Nephron (organoid): ENCODE measurements around the gene SEZ6L.

Experiments used
- H3K27ac Mint-ChIP-seq, 3 experiments: 2 replicates each; pipeline ENCODE4 v1.8.0; 2020; ENCODE audit warnings: mixed read lengths in 3 of 3, mild to moderate bottlenecking in 2 of 3, moderate library complexity in 1 of 3
- H3K27me3 Mint-ChIP-seq: 2 replicates; pipeline ENCODE4 v1.8.0; 2021; ENCODE audit warnings: low read depth, mild to moderate bottlenecking, moderate library complexity, mixed read lengths
- H3K36me3 Mint-ChIP-seq: 2 replicates; pipeline ENCODE4 v1.8.0; 2020; ENCODE audit warnings: low read depth, mixed read lengths
- H3K4me1 Mint-ChIP-seq: 2 replicates; pipeline ENCODE4 v1.8.0; 2020; ENCODE audit warnings: mixed read lengths
- H3K4me3 Mint-ChIP-seq, 3 experiments: 2 replicates each; pipeline ENCODE4 v1.8.0; 2020; ENCODE audit warnings: mild to moderate bottlenecking in 3 of 3, mixed read lengths in 3 of 3, moderate library complexity in 2 of 3
- H3K9me3 Mint-ChIP-seq: 2 replicates; pipeline ENCODE4 v1.8.0; 2020; ENCODE audit warnings: mixed read lengths
- TF ChIP-seq, protein P1 (sequence below), 3 experiments: fragments of 200-600 bp; sonication (generic); IDR thresholded peaks; one replicate each; pipeline ENCODE4 v1.5.0; 2021; ENCODE audit warnings: antibody characterized with exemption in 3 of 3; ENCODE audit not compliant: unreplicated experiment in 3 of 3

The SEZ6L gene

DNA sequence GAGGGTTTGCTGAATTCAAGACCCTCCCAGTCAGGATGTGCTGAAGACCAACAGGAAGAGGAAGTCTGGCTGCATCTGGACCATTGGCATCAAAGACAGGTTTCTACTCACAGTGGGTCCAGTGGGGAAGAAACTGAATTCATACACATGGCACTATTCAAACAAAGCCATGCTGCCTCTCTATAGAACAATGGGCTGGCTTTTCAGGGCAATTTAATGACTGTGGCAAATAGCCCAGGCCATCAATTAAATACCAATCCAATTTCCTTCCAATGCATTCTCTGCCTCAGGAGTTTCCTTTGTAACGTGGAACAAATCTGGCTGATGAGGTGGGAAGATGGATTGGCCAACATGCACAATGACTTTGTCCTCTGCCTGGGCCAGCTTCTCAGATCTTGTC is 98.6 kb downstream of the SEZ6L start:
- H3K36me3 Mint-ChIP-seq = no peaks in the 10 kb centered on the region
- TF ChIP-seq, protein P1, sequence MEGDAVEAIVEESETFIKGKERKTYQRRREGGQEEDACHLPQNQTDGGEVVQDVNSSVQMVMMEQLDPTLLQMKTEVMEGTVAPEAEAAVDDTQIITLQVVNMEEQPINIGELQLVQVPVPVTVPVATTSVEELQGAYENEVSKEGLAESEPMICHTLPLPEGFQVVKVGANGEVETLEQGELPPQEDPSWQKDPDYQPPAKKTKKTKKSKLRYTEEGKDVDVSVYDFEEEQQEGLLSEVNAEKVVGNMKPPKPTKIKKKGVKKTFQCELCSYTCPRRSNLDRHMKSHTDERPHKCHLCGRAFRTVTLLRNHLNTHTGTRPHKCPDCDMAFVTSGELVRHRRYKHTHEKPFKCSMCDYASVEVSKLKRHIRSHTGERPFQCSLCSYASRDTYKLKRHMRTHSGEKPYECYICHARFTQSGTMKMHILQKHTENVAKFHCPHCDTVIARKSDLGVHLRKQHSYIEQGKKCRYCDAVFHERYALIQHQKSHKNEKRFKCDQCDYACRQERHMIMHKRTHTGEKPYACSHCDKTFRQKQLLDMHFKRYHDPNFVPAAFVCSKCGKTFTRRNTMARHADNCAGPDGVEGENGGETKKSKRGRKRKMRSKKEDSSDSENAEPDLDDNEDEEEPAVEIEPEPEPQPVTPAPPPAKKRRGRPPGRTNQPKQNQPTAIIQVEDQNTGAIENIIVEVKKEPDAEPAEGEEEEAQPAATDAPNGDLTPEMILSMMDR (IDR thresholded peaks at IDR 0.05; ENCODE audit: unreplicated experiment in 3 of 3) = no peak
- H3K9me3 Mint-ChIP-seq = no peaks in the 10 kb centered on the region
- no peaks in the 10 kb centered on the region for H3K4me1 Mint-ChIP-seq
- H3K27ac Mint-ChIP-seq = no peak overlapping the region
- H3K27me3 Mint-ChIP-seq = peaks cover 15% of the 10 kb centered on the region
- no peak overlapping the region for H3K4me3 Mint-ChIP-seq

DNA sequence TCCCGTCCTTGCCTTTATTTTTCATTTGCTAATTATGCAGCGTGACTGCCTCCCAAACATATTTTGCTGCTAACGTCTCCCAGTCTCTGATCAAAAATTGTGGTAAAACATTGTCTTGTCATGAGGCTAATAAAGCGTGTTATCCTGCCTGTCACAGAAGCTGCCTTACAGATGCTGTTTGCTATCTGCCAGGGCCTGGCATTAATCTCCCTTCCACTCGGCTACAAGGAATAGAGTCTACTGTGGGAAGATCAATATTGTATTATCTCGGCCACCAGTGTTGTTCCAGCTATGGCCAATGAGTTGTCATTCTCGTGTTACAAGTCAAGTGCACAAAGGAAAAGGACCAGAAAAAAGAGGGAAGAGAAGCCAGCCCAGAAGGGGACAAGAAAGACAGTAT is 100.3 kb downstream of the SEZ6L start:
- H3K4me3 Mint-ChIP-seq = no peak overlapping the region
- TF ChIP-seq, protein P1 (IDR thresholded peaks at IDR 0.05; ENCODE audit: unreplicated experiment in 3 of 3) = no peak
- H3K27me3 Mint-ChIP-seq = peaks cover 21% of the 10 kb centered on the region
- no peaks in the 10 kb centered on the region for H3K36me3 Mint-ChIP-seq
- no peak overlapping the region for H3K27ac Mint-ChIP-seq
- H3K4me1 Mint-ChIP-seq = no peaks in the 10 kb centered on the region
- H3K9me3 Mint-ChIP-seq = no peaks in the 10 kb centered on the region

GRCh38 chr22:26271427-26271826 is 102.2 kb downstream of the SEZ6L start:
- Mint-ChIP-seq H3K4me1 (no peaks in the 10 kb centered on the region), H3K4me3 (no peak overlapping the region), H3K27me3 (peaks cover 16% of the 10 kb centered on the region), H3K27ac (no peak overlapping the region), H3K9me3 (no peaks in the 10 kb centered on the region), H3K36me3 (no peaks in the 10 kb centered on the region)
- TF ChIP-seq, protein P1 (IDR thresholded peaks at IDR 0.05; ENCODE audit: unreplicated experiment in 3 of 3) = no peak

GRCh38 chr22:26273011-26273675 is 103.9 kb downstream of the SEZ6L start:
- H3K4me1 Mint-ChIP-seq = no peaks in the 10 kb centered on the region
- no peak overlapping the region for H3K27ac Mint-ChIP-seq
- TF ChIP-seq, protein P1 (IDR thresholded peaks at IDR 0.05; ENCODE audit: unreplicated experiment in 3 of 3) = no peak
- H3K9me3 Mint-ChIP-seq = no peaks in the 10 kb centered on the region
- H3K27me3 Mint-ChIP-seq = peaks cover 21% of the 10 kb centered on the region
- no peak overlapping the region for H3K4me3 Mint-ChIP-seq
- no peaks in the 10 kb centered on the region for H3K36me3 Mint-ChIP-seq

- no peaks in the 10 kb centered on the region for H3K4me1 Mint-ChIP-seq
- no peaks in the 10 kb centered on the region for H3K36me3 Mint-ChIP-seq
Observed at GRCh38 chr22:26276529-26277160, 107.4 kb downstream of the SEZ6L start.

More at GRCh38 chr22:26276529-26277160, 107.4 kb downstream of the SEZ6L start:
- no peak overlapping the region for H3K27ac Mint-ChIP-seq
- no peaks in the 10 kb centered on the region for H3K9me3 Mint-ChIP-seq
- H3K27me3 Mint-ChIP-seq = peaks cover 21% of the 10 kb centered on the region
- no peak overlapping the region for H3K4me3 Mint-ChIP-seq
- TF ChIP-seq, protein P1 (IDR thresholded peaks at IDR 0.05; ENCODE audit: unreplicated experiment in 3 of 3) = no peak
